Suprapubic skin (tissue), 3 donors: Measurements from ENCODE around the gene ZNF17.
"Not testable (repeated sequence)": the region's sequence is repeated elsewhere in the genome, so short reads cannot be mapped to it uniquely, and the experiment has no call there.

Source experiments
- CTCF ChIP-seq, 2 donors: fragments of 200-600 bp in 1 of 2; fragments of 450-650 bp in 1 of 2; sonication (generic) in 1 of 2; IDR thresholded peaks; one replicate each; pipeline ENCODE4 v1.5.1; 2016 to 2019; ENCODE audit warnings: antibody characterized with exemption in 2 of 2, mild to moderate bottlenecking in 1 of 2, moderate library complexity in 1 of 2
- POLR2A ChIP-seq, 2 donors: fragments of 450-650 bp; IDR thresholded peaks; one replicate each; pipeline ENCODE4 v1.6.1; 2017; ENCODE audit warnings: antibody characterized with exemption in 2 of 2, mild to moderate bottlenecking in 2 of 2, moderate library complexity in 2 of 2

- TF ChIP-seq POLR2A, CTCF (IDR thresholded peaks at IDR 0.05): not testable (repeated sequence)
Observed at GRCh38 chr19:57374647-57375046, 36.3 kb upstream of the ZNF17 start.
